NCI-H1105 (cell line): ENCODE data around the gene PTPRT.

Experiments
- DNase-seq: peaks from one replicate; lab custom pipeline; 2025; lab: John Stamatoyannopoulos, UW

The PTPRT gene

GRCh38 chr20:42974347-42974746 lies 215.4 kb downstream of the PTPRT start:
- DNase-seq: no peak

- no peak for DNase-seq
Observed at GRCh38 chr20:42972591-42972990, 217.1 kb downstream of the PTPRT start.

DNA sequence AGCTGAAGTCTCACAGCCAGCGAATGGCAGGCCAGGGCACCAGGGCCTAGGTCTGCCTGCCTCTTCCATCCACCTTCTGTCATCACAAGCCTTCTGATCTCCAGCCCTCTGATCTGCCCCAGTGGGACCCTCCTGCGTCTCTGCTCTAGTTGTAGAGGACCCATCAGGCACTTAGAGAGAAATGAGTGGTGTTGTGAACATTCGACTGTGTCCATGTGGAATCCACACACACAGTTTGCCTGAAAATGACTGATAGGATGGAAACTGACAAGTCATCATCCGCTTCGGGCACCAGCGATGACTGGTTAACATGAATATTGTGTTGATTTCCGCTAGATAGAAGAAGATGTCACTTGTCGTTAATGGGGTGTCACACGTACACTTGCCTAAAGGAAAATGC lies 221.0 kb downstream of the PTPRT start:
- DNase-seq: no peak

DNA sequence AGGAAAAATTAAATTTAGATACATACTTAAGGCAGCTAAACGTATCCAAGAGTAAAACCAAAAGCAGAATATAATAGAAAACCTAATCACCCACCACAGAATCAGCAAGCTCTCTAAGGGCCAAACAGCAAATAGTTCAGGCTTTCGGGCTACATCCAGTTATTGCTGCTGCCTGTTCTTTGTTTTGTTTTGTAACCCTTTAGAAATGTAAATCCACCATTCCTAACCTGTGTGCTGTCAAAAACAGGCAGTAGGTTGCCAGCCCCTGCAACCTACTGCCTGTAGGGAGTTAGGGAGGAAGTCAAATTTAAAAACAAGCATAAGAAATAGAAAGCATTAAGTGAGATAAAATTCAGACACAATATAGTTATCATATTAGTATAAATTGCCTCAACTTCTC lies 225.9 kb downstream of the PTPRT start:
- no peak for DNase-seq

DNA sequence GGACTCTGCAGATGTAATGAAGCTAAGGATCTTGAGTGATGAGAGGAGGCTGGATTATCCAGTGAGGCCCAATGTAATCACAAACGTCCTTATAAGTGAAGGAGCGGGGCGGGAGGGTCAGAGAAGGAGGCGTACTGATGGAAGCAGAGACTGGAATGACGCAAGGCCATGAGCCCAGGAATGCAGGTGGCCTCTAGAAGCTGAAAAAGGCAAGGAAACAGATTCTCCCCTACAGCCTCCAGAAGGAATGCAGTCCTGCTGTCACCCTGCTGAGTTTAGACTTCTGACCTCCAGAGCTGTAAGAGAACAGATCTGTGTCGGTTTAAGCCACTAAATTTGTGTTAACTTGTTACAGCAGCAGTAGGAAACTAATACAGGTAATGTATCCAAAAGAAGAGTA lies 227.9 kb downstream of the PTPRT start:
- no peak for DNase-seq

GRCh38 chr20:42959996-42960395 lies 229.7 kb downstream of the PTPRT start:
- no peak for DNase-seq

- no peak for DNase-seq
Observed at GRCh38 chr20:42958367-42959069, 231.2 kb downstream of the PTPRT start.

GRCh38 chr20:42957704-42958095 lies 232.0 kb downstream of the PTPRT start:
- no peak for DNase-seq

DNA sequence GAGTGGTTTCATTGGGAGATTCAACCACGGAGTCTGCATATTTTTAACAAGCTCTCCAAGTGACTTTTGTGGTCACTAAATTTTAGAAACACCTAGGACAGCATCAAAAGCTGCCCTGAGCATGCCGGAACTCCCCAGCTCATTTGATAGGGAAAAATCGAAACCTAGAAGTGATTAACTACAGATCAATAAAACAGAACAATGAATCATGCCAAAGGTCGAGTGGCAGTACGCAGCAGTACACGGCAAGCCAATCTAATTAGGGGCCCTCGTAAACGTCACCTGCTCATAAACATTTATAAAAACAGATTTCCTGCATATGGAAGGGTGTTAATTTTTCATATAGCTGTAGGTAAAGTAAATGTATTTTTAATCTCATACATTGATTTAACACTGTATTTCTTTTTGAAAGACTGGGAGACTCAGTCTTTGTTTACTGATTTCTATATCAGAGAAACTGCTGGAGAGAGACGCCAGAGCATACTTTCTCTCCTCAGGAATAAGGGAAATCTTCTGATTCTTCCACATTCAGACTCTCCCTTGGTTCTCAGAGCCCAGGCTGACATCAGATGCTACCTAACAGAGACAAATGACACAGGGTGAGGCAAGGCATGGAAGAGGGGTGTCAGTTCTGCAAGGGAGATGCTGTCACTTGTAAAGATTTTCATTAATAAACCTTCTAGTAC lies 232.5 kb downstream of the PTPRT start:
- no peak for DNase-seq

- no peak for DNase-seq
Observed at GRCh38 chr20:42955713-42956112, 234.0 kb downstream of the PTPRT start.

- DNase-seq: no peak
Observed at GRCh38 chr20:42954951-42955350, 234.8 kb downstream of the PTPRT start.

GRCh38 chr20:42949950-42950349 lies 239.8 kb downstream of the PTPRT start:
- no peak for DNase-seq

DNA sequence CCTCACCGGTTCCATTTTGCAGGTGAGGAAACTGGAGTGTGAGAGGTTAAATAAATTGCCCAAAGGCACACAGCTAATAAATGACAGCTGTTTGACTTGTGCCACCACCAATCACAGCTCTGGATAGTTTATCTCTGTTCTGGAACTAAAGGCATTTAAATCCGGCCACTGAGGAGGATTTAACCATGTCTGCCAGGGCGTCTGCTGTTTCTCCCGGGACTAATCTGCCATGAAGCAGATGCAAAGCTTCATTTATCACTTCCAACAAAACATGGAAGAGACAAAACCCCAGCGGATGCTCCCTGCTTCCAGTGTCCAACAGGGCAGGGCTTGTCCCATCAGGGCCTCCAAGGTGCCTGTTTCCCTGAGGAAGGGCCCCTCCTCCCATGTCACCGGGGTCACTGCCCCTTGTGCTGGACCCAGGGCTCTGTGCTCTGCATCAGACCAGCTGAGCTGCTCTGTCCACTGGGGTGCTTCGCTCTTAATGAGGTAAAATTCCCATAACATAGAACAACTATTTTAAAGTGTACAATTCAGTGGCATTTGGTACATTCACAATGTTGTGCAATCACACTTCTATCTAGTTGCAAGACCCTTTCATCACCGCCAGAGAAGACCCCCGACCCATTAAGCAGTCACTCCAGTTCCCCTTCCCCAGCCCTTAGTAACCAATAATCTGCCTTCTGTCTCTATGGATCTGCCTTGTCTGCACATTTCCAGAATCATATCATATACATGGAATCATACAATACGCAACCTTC lies 244.3 kb downstream of the PTPRT start:
- no peak for DNase-seq

GRCh38 chr20:42941629-42942028 lies 248.1 kb downstream of the PTPRT start:
- DNase-seq: no peak

DNA sequence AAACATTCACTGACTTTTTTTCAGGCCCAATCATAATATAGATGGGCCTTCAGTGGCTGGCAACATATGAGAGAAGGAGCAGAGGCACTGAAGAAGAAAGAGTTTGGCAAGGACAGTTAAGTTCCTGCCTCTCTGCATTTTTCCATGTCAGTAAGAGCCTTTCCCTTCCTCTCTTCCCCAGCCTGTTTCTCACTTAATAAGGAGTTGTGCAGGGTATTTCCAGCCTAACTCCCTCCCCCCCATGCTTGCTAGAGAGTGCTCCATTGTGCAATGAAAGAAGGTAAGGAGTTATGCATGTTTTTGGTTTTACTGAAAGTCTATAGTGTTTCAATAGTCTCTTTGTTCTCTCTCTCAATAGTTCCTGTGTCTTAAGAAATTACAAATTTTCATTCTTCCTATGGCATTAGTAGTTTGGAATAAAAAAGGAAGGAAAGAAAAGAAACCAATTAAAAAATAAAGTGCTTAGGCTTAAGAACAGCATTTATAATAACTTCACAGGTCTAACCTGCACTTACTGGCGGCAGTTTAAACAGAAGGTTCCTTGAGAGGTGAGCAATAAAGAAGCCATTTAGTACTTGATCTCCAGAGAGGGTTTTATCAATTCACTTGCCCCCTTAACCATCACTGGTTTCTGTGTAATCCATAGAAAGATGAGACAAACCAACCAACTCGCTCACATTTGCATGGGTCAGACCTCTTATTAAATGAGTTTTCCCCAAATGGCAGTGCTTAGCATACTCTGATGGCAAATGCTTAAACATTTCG lies 251.1 kb downstream of the PTPRT start:
- DNase-seq: no peak

- DNase-seq: no peak
Observed at GRCh38 chr20:42936482-42936881, 253.2 kb downstream of the PTPRT start.

GRCh38 chr20:42924215-42924614 lies 265.5 kb downstream of the PTPRT start:
- no peak for DNase-seq

DNA sequence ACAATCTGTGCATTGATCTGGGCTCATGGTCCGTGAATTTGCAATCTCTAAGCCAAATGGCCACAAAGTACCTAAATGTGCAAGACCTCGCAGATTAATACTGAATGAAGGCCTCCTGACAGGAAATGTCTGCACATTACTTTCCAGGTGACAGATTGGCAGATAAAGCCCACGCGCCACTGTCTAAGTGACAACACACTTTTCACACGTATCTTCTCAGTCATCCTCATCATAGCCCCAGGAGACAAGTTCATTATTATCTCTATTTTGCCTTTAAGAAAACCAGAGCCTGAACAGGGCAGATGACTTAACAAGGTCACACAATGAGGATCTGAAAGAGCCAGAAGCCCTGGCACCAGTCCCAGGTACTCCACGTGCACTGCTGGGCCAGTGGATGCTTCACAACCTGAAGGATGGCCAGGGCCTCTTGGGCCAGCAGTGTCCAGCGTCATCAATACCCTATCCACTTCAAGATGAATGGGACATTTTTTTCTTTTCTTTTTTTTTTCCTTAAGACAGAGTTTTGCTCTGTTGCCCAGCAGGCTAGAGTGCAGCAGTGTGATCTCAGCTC lies 266.3 kb downstream of the PTPRT start:
- no peak for DNase-seq

DNA sequence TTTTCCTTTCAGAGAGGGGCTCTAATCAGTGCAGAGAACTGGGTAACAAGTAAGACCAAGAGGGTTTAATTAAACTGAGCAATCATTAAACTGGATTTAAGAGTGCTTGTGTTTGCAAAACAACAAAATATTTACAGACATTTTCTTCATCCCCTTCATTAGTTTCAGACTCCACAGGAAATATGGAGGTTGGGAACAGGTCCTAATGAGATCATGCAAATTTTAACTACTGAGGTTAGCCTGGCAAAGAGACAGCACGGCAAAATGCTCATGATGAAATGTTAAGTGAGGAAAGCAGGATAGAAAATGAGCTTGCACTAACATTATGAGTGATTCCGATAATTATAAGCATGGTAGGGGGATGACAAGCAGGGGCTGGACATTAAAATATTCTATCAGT lies 268.9 kb downstream of the PTPRT start:
- DNase-seq: no peak

DNA sequence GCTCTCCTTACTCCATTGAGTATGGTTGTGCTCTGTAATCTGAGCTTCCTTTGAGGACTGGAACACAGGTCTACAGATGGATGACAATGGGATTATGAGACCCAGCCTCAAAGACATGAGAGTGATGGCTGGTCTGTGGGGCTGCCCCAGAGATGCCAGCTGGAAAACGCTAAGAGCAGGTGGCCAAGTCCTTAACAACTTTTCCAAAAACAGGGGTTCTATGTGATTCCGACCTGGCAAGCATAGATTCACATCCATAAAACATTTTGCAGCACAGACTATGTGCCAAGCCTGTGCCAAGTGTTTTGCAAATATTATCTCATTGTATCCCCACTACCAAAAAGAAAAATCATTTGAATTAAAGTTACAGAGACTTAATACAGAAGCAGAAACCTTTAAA lies 270.4 kb downstream of the PTPRT start:
- no peak for DNase-seq

- no peak for DNase-seq
Observed at GRCh38 chr20:42915081-42915480, 274.6 kb downstream of the PTPRT start.

DNA sequence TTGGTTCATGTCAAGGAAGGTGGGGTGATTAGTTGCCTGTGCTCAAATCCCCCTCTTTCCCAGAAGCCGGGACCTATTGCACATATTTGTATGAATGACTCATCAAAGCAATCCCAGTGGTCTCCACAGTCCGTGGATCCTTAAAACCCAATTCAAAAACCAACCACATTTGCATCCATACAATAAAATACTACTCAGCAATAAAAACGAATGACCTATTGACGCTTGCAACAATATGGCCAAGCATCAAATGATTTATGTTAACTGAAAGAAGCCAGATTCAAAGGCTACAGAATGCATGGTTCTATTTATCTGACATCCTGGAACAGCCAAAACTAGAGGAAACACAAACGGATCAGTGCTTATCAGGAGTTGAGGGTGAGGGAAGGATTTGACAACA lies 275.4 kb downstream of the PTPRT start:
- DNase-seq: no peak
